Measurements from ENCODE around the gene KRTAP15-1. TPM values are rescaled to one million over a fixed set of nuclear protein-coding genes. Genes with fewer than 3 reads are reported as not detected.

KRTAP15-1 gene
- total and polyA plus RNA-seq, 2 donors (not counting 3 experiments of a cell fraction or from before 2014, with no cell fraction given) = not detected

DNA sequence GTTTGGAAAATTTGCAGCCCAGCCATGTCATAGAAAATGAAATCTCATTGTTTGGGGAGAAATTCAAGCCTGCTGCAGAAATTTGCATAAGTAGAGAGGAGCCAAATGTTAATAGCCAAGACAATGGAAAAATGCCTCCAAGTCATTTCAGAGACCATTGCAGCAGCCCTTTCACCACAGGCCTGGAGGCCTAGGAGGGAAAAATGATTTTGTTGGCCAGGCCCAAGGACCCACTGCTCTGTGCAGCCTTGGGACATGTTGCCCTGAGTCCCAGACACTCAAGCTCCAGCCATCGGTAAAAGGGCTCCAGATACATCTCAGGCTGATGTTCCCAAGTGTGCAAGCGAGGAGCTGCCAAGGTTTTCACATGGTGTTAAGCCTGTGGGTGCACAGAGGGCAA lies 46.1 kb downstream of the KRTAP15-1 start:
- no peak for TF ChIP-seq POLR2A (IDR thresholded peaks at IDR 0.05; ENCODE audit: low read depth, low read length)
- no peak for TF ChIP-seq MYC (IDR thresholded peaks at IDR 0.05; ENCODE audit: low read depth, low read length)
- TF ChIP-seq POLR2AphosphoS5 (IDR thresholded peaks at IDR 0.05; ENCODE audit: insufficient read depth, low read depth, low read length) = no peak
- no peak for TF ChIP-seq CTCF (IDR thresholded peaks at IDR 0.05; ENCODE audit: extremely low read depth in 1 of 2, insufficient read depth in 1 of 2, low read depth in 1 of 2, low read length in 2 of 2)
- TF ChIP-seq FOS (IDR thresholded peaks at IDR 0.05; ENCODE audit: borderline replicate concordance, insufficient read depth, low read length) = no peak
- no peak for TF ChIP-seq EZH2 (IDR thresholded peaks at IDR 0.05; ENCODE audit: borderline replicate concordance, low read depth, low read length, severe bottlenecking)
- no peak for TF ChIP-seq MAX (IDR thresholded peaks at IDR 0.05; ENCODE audit: insufficient read depth, insufficient read length)
- TF ChIP-seq GATA2 (IDR thresholded peaks at IDR 0.05; ENCODE audit: insufficient read depth, insufficient read length, low read depth, low read length) = no peak
- TF ChIP-seq JUN (IDR thresholded peaks at IDR 0.05; ENCODE audit: borderline replicate concordance, insufficient read depth, insufficient read length, low read depth) = no peak
- Histone ChIP-seq H3K27ac (ENCODE audit: insufficient read depth, low read depth, low read length) (no peak overlapping the region), H3K9me3 (replicated peaks; ENCODE audit: control insufficient read depth, insufficient read depth, low read length) (peaks cover 4% of the 10 kb centered on the region), H3K4me3 (replicated peaks in 1 of 3; ENCODE audit: insufficient read depth in 1 of 3, low read depth in 1 of 3, low read length in 3 of 3) (no peak overlapping the region), H3K9ac (replicated peaks; ENCODE audit: extremely low read depth, insufficient read depth, low read length) (no peak overlapping the region), H4K20me1 (replicated peaks; ENCODE audit: control insufficient read depth, extremely low read depth, insufficient read depth, low read length) (no peaks in the 10 kb centered on the region), H3K79me2 (ENCODE audit: control insufficient read depth, insufficient read depth, low read length) (no peaks in the 10 kb centered on the region), H3K27me3 (ENCODE audit: control insufficient read depth in 2 of 2, insufficient read depth in 2 of 2, low read length in 2 of 2) (no peaks in the 10 kb centered on the region), H3K4me2 (ENCODE audit: insufficient read depth, low read length) (no peak overlapping the region), H3K4me1 (ENCODE audit: control insufficient read depth, extremely low read depth, insufficient read depth, low read length) (no peaks in the 10 kb centered on the region), H3K36me3 (ENCODE audit: control insufficient read depth in 2 of 2, extremely low read depth in 1 of 2, insufficient read depth in 2 of 2, low read length in 2 of 2) (no peaks in the 10 kb centered on the region), H2AFZ (ENCODE audit: low read depth, low read length) (no peak overlapping the region), H3K9me1 (replicated peaks; ENCODE audit: control insufficient read depth, extremely low read depth, insufficient read depth, low read length) (no peaks in the 10 kb centered on the region)
- dilution Hi-C loops (cut with MboI; ENCODE audit: extremely low pct_ligation_motif_present, low sequenced_read_pairs) (no loop called here), intact Hi-C loops (cut with micrococcal nuclease) (no loop called here)
- ChIA-PET CTCF (no interaction called here), POLR2A (no interaction called here)
- no peak for DNase-seq (ENCODE audit: low read depth, low spot score)
- BruUV-seq (replicated peaks) = no TSS peak
- FAIRE-seq = no peak
